WI38 (cell line): ENCODE data around the gene OXER1.

Experiments
- H3K4me3 ChIP-seq: 2 replicates; pipeline ENCODE4 v1.5.1; 2011; ENCODE audit warnings: low read depth, mild to moderate bottlenecking, control low read depth, low read length
- TF ChIP-seq, protein P1 (sequence below): IDR thresholded peaks from 2 replicates; pipeline ENCODE4 v1.5.1; 2012; ENCODE audit warnings: low read depth, mild to moderate bottlenecking, control low read depth, low read length

Gene OXER1

DNA sequence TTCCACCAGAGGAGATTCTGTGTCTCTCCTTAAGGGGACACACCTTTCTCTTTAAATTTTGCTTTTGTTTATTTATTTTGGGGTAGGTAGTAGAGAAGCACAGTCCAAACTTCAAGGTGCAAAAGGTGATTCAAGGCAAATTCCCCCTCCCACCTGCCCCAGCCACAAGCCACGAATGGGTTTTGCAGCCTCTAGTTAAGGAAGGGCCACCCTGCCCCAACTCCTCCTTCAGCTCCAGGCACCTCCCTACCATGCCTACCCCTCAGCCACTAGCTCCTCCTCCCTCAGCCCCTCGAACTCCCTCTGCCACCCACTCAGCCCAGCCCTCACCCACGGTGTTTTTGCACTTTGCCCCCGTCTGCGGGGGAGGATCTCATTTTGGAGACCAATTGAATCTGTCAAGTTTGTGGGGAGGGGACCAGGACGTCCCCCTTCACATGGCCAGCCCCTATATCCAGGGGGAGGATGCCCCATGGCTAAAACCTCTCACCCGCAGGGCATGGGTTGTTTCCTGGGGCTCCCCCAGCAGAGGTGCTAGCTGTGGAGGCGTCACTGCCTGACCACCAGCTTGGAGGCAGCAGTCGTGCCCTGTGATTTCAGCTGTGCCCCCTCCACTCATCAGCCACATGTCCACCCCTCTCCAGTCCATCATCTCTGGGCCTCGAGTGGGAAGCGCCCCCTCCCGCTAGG is 24.0 kb upstream of the OXER1 start:
- H3K4me3 ChIP-seq = no peak overlapping the region
- TF ChIP-seq, protein P1, sequence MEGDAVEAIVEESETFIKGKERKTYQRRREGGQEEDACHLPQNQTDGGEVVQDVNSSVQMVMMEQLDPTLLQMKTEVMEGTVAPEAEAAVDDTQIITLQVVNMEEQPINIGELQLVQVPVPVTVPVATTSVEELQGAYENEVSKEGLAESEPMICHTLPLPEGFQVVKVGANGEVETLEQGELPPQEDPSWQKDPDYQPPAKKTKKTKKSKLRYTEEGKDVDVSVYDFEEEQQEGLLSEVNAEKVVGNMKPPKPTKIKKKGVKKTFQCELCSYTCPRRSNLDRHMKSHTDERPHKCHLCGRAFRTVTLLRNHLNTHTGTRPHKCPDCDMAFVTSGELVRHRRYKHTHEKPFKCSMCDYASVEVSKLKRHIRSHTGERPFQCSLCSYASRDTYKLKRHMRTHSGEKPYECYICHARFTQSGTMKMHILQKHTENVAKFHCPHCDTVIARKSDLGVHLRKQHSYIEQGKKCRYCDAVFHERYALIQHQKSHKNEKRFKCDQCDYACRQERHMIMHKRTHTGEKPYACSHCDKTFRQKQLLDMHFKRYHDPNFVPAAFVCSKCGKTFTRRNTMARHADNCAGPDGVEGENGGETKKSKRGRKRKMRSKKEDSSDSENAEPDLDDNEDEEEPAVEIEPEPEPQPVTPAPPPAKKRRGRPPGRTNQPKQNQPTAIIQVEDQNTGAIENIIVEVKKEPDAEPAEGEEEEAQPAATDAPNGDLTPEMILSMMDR = no peak

DNA sequence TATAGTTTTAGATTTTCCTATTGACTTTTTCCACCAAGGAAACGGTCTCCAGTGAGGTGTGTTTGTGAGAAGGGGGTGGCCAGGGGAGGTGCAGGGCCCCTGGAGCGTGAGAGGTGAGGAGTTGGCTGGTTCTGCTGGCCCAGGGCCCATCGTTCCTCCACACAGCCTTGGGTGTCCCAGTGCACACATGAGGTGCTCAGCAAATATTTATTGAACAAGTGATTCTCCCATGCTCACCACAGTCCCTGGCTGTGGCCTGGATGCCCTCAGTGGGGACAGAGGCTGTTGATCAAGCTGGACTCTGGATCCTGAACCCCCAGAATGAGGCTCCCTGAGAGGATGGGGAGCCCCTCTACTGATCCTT is 23.5 kb upstream of the OXER1 start:
- TF ChIP-seq, protein P1 = no peak
- no peak overlapping the region for H3K4me3 ChIP-seq

DNA sequence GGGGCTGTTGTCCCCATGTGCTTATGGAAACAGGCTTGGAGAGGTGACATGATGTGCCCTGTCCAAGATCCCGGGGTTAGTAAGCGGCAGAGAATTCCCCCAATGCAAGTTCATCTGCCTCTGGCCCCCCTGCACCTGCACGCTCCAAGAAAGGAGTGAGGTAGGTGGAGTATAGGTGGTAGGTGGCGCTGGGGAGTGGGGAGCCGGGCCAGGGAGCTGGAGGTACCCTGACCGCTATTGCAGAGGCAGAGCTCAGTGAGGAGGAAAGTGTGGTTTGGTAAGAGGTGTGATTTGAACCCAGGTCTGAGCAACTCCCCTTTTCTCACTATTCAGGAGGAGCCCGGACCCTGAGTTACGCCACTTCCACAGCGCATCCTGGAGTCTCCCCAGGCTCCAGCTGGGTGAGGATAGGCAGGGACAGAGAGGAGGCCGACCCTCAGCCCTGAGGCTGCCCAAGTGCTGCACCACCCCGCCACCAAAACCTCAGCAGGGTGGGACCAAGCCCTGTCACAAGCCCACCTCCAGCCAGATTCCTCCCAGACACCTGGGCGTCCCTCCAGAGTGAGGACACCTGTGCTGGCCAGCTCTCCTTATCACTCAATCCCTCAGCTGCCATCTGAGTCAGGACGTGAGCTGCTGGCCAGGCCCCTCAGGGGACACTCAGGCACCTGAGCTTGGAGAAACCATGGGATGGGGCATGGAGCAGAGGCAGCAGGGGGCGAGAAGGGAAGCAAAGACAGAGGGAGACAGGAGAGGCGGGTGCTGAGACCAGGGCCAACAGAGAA is 22.8 kb upstream of the OXER1 start:
- no peak overlapping the region for H3K4me3 ChIP-seq
- TF ChIP-seq, protein P1 = no peak

DNA sequence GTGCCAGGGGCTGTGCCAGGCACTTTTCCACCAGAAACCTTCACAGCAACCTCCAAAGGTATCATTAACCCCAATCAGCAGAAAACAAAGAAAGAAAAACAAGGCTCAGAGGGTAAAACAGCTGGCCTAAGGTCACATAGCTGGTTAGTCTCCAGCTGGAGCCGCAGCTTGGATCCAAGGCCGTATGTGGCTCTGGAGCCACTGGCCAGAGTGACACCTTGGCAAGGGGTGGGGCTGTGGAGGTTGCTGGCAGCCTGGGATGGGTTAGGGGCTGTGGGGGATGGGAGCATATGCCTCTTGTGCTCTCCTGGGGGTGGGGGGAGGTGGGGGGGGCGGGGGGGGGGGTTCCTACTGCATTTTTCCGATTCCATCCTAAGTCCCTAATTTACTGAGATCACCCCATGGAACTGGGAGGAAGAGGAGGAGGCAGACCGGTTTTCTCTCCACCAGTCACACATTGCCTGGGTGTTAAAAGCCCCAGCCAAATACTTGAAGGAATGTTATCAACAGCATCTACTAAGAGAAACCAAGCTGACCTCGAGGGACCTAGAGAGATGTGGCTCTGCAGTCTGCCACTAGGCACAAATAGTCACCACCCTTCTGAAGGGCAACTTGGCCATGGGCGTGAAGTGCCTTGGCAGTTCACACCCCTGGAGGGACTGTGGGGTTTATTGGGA is 20.4 kb upstream of the OXER1 start:
- TF ChIP-seq, protein P1 = no peak
- no peak overlapping the region for H3K4me3 ChIP-seq

DNA sequence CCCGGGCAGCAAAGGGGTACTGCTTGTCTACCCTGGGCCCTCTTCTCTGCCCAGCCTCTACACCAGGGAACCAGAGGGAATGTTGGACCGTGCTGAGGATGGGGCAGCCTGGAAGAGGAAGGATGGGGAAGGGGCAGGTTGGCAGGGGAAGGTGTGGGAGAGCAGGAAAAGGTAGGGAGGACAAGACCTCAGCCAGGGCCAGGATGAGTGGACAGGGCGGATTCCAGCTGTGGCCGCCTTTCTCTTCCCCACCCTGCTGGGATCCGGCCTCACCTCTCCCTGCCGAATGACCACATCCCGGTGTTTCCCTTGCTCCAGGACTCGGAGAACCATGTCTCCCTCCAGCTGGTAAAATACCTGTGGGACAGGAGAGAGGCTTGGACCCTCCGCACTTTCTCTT is 19.6 kb upstream of the OXER1 start:
- TF ChIP-seq, protein P1 = no peak
- no peak overlapping the region for H3K4me3 ChIP-seq

DNA sequence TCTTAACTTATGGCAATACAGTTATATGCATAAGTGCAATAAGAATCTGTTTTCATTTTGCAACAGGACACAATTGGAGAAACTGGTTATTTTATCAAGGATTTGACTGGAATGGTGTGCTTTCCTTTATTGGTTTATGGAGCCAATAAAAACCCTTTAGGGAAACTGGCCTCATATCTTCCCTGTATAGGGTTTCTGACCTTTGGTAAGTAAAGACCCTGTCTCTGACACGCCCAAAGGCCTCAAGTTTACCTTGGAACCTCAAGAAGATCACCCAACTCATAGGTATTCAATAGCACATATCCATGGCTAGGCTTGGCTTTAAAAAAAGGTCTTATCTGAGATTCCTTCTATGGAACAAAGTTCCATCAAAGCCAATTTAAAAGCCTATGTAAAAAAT is 17.2 kb upstream of the OXER1 start:
- TF ChIP-seq, protein P1 = no peak
- H3K4me3 ChIP-seq = no peak overlapping the region
